ENCODE results near the gene MAP4K4.
"Not testable (repeated sequence)": the region's sequence is repeated elsewhere in the genome, so short reads cannot be mapped to it uniquely, and the experiment has no call there.

Gene MAP4K4

GRCh38 chr2:101770726-101771125 lies 73.2 kb downstream of the MAP4K4 start:
- FAIRE-seq, result no peak

DNA sequence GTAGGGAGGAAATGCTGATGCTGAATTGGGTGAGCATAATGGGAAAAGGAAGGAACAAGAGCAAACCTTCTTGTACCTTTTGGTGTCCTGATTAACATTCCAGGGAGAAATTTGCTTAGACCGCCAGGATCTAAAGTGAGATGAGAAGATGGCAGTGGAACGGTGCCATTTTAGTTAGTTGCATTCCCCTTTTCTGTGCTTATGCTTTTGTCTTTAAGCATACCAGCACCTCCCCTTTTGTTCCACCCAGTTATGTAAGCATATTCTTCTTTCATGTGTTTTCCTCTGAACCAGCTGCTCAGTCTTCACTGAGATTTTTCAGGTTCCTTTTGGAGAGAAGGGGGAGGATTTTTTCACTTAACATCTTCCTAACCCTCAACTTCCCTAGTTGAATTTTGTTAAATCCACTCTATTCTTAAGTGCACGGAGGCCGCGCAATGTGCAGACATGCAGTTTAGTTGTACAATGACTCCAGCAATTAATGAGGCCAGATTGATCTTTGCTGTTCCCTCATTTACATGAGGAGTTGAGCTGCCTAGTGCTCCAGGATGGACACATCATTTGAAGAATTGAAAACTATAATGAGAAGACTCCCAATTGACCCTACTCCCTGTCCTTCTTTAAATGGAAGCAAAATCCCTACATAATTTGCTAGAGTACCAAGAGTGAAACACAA lies 73.9 kb downstream of the MAP4K4 start:
- no peak for FAIRE-seq

DNA sequence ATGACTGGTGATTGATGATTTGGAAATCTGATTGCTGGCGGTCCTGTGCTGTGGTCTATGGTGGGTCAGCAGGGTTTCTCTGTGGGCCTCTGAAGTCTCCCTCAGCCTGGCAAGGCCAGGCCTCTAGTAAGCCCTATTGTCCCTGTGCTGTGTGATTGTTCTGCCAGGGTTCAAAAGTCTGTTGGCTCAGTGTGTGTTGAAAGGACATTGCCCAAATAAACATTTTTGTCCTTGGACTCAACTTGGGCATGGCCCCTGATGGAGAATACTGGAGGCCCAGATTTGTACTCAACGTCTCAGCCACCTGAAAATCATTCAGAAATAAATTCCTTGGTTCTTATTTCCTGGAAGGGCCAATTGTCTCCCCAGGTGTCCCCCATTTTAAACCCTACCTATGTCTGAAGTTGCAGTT lies 74.4 kb downstream of the MAP4K4 start:
- no peak for FAIRE-seq

- no peak for FAIRE-seq
Measured at GRCh38 chr2:101773137-101773536, 75.6 kb downstream of the MAP4K4 start.

- FAIRE-seq, result not testable (repeated sequence)
Measured at GRCh38 chr2:101773961-101774360, 76.5 kb downstream of the MAP4K4 start.

- no peak for FAIRE-seq
Measured at GRCh38 chr2:101775092-101775491, 77.6 kb downstream of the MAP4K4 start.

- FAIRE-seq, result no peak
Measured at GRCh38 chr2:101775636-101776035, 78.1 kb downstream of the MAP4K4 start.

GRCh38 chr2:101776172-101777043 lies 78.9 kb downstream of the MAP4K4 start:
- FAIRE-seq, result no peak

GRCh38 chr2:101777337-101777736 lies 79.8 kb downstream of the MAP4K4 start:
- FAIRE-seq, result no peak

DNA sequence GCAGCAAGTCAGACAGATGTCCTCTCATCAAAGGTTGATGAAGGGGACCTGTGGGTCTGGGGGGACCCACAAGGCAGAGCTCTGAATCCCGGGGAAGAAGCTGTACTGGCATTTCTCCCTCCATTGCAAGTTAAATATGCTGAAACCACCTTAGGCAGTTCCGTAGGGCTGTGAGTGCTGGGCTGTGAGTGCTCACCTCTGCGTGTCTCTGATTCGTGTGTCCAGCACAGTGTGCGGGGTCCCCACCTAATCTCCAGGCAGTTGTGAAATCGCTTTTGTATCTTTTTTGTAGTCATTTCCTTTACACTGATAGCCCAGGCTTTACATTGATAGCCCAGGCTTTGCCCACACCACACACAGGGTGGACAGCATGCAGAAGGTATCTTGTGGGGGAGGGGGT lies 80.6 kb downstream of the MAP4K4 start:
- no peak for FAIRE-seq

DNA sequence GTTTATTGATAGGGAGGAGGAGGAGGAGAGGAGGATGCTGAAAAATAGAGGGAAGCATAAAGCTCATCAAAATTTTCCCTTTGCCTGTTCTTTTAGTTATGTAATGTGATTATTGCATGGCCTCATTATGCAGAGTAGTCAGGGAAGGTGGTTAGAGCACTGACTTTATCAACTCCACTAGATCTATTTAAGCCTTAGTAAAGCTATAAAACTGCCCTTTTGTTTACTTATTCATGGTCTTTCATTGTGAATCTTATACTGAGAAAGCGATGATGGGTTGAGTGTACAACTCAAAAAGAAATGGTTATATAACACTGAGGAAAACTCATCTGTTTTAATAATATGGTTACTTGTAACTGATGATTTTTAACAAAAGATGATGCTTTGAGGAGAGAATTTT lies 81.7 kb downstream of the MAP4K4 start:
- no peak for FAIRE-seq

DNA sequence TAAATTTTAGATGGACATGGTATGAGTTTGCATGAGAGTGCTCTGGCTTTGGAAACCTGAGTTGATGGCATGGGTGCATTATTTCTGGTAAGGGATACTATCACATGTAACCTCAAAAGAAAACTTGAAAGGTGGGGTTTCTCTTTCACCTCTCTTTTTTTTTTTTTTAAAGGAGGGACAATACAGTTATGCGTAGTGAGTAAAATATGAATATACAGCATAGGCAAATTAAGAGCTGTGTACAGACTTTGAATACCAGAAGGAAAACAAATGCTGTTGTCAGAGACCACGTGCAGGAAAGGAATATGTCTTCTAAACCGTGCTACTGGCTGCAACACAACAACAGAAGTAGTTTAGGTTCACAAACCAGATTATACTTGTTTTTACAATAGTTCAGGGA lies 82.1 kb downstream of the MAP4K4 start:
- FAIRE-seq, result no peak

GRCh38 chr2:101781326-101781725 lies 83.8 kb downstream of the MAP4K4 start:
- FAIRE-seq, result no peak

DNA sequence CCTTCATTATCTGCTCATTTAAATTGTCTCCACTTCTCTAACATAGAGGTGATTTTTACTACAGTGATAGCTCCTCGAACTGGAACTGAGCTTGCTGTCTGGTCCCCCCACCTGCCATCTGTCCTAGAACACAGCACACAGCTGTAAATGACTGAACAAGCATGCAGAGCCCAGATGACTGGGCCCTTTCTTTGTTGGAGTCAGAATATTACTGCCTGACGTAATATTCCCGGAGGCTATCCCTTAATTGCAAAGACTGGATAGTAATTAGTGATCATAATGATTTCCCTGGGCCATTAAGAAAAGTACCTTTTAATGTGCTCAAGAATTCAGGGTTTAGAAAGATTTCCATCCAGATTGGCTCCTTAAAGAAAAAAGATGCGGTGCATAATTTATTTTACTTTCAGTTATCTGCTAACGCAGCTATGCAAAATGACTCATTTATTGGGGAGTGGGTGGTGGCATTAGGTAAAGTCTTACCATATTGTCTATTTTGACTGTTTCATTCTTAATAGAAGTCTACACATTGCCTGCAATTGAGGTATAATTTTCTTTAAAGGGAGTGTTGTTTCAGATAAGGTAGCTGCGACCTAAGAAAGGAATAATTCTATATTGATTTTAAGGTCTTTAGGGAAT lies 84.4 kb downstream of the MAP4K4 start:
- FAIRE-seq, result no peak

GRCh38 chr2:101782427-101782792 lies 84.9 kb downstream of the MAP4K4 start:
- no peak for FAIRE-seq

DNA sequence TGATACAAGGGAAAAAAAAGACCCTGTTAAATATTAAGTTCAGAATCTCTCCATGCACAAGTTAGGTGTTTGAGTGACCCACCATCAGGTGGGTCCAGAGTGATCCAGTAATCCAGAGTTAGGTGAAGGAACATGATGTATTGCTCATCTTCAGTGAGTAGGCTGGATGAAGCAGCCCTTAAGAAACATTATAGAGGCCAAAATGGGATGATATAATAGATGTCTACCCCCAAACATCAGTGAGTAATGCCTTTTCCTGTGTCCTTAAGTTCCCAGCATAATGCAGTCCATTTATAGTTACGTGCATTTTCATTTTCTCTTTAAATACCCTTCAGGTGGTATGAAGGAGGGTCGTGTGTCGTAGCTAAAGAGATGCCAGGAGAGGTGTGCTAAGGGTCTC lies 89.6 kb downstream of the MAP4K4 start:
- FAIRE-seq, result no peak

- no peak for FAIRE-seq
Measured at GRCh38 chr2:101788565-101788964, 91.1 kb downstream of the MAP4K4 start.

DNA sequence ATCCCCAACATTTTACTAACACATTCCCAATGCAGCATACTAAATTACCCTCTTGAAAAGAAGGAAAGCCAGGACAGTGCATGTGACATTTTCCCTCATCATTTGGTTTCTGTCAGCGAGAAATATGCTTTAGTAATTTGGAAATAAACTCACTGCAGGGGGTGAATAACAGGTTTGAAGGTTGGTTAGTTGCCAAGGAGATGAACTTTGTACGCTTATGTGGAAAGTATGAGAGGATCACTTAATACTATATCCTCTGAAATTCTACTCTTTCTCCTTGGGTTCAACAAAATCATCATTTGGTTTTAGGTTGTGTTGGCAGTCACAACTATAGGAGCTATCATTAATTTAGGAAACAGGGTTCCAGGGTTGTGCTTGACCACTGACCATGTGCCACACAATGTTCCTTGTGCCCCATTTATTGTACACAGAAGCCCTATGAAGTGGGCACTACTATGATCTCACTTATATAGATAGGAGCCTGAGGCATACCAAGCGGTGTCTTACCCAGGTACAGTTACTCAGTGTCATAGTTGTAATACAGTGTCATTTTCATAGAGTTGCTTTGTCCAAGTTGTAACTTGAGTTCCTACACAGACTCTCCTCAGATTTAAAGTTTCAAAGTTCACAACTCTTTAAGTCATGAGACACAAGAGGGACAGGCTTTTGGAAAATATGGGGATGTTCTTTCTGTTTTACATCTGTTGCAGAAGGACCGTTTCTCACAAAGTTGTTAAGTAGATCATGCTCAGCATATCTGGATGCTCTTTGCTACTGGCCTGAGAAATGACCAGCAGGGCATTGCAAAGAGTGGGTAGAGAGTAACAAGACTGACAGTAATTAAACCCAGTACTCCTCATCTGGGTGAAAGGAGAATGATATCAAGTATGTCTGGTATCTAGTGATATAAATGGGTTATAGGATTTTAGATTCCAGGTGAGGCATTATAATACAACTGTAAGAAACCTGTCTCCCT lies 91.8 kb downstream of the MAP4K4 start:
- FAIRE-seq, result no peak

GRCh38 chr2:101790416-101790815 lies 92.9 kb downstream of the MAP4K4 start:
- no peak for FAIRE-seq

DNA sequence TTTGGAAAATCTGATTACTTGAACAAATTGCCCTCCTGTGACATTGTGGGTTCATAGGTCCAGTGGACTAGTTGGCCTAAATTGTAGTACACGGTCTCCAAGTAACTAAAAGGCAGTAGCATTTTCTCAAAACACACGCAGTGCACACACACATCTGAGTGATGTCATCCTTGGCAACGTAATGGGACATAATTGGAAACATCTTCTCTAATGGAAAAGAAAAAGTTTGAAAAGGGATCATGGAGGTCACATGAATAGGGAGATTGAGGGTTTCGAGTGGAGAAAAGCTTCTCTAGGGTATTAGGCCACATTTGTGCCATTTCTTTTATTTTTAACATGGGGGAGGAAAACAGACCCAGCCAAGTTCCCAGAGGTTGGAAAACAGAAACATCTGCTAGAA lies 93.3 kb downstream of the MAP4K4 start:
- FAIRE-seq, result no peak

DNA sequence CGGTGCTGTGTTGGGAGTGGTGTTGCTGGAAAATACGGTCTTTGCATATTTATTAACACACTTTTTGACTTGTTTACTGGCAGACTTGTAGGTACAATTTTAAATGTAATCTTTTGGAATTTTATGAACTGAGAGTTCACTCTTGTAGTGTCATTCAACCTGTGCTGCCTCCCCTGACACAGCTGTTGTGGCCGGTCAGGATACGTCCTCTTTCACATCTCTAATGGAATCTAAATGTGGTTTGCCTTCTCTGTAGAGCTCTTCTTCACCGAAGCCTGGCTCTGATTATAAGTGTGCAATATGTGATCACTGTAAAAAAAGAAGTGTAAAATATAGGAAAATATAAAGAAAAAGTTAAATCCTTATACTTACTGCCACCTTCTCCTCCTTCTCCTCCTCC lies 94.7 kb downstream of the MAP4K4 start:
- FAIRE-seq, result no peak

DNA sequence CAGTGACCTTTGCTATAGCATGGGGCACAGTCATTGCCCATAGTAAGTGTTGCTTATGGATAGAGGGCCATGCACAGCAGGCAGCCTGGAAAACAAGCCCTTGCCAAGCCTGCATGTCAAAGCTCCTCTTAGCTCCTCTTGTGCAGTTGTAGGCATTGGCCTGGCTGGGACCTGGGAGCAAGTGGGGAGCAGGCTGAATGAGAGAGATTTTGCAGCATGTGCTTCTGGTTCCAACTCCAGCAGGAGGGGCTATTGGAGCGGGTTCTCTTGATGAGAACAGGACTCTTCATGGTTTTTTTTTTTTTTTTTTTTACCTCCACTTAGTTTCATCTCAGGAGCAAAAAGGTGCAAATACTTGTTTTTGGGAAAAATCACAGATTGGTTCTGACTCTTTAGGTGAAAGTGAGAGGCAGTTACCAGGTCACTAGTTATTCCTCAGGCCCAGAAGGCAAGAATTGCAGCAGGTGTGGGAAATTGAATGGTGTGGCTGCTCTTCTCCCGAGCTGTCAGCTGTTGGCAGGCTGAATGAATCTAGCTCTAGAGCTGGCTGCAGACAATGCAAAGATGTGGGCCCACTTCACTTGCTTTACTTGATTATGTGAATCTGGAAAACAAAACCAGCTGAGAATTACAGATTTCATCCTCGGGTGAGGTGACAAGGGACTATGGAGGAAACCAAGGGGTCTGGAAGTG lies 95.9 kb downstream of the MAP4K4 start:
- FAIRE-seq, result no peak

Data from A204.1 (cell line).